HG03025 (cell line): ENCODE results near the gene TRA2B.

Experiments used
- ATAC-seq: cut with Tn5 transposase; IDR thresholded peaks from one replicate; pipeline ENCODE4 v1.9.1; 2021; ENCODE audit warnings: mild to moderate bottlenecking, moderate library complexity; ENCODE audit not compliant: unreplicated experiment, low FRiP score

TRA2B gene

GRCh38 chr3:185884641-185885040 is 53.2 kb downstream of the TRA2B start:
- no peak for ATAC-seq

- ATAC-seq: no peak
These were observed 55.9 kb downstream of the TRA2B start for GRCh38 chr3:185881926-185882325.

- no peak for ATAC-seq
These were observed 57.2 kb downstream of the TRA2B start for GRCh38 chr3:185880600-185880999.

GRCh38 chr3:185878920-185879319 is 58.9 kb downstream of the TRA2B start:
- ATAC-seq: no peak

- no peak for ATAC-seq
These were observed 63.7 kb downstream of the TRA2B start for GRCh38 chr3:185874119-185874518.

- ATAC-seq: no peak
These were observed 70.2 kb downstream of the TRA2B start for GRCh38 chr3:185867650-185868049.

- no peak for ATAC-seq
These were observed 70.8 kb downstream of the TRA2B start for GRCh38 chr3:185866995-185867394.

- ATAC-seq: no peak
These were observed 71.3 kb downstream of the TRA2B start for GRCh38 chr3:185866555-185866954.
